SKM-1 (cell line): ENCODE results near the gene CD8B2.
A peak's percentile ranks its signal among the peaks of the same experiment; 100 is the strongest.
"Not testable (repeated sequence)": the region's sequence is repeated elsewhere in the genome, so short reads cannot be mapped to it uniquely, and the experiment has no call there.

Experiments used
- DNase-seq: peaks from one replicate; lab custom pipeline; 2025; ENCODE audit not compliant: unreplicated experiment; lab: John Stamatoyannopoulos, UW

Gene CD8B2

DNA sequence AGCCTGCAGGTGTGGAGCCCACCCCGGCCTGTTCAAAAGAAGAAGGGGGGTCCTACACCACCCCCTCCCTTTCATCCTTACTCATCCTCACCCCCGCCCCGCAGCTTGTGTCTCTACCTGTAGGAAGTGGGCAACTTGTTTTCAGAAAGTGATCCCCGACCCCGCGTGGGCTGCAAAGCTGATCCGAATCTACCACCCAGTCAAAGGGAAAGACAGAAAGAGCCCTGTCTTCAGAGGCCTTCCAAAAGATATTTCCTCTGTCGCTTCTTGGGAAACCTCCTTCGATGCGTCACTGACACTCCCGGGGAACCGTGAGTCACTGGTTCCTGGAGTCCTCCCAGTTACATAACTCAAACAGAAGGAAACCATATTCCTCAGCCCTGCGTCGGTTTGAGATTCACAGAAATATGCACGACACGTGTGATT, 24.3 kb downstream of the CD8B2 start:
- DNase-seq: not testable (repeated sequence)

DNA sequence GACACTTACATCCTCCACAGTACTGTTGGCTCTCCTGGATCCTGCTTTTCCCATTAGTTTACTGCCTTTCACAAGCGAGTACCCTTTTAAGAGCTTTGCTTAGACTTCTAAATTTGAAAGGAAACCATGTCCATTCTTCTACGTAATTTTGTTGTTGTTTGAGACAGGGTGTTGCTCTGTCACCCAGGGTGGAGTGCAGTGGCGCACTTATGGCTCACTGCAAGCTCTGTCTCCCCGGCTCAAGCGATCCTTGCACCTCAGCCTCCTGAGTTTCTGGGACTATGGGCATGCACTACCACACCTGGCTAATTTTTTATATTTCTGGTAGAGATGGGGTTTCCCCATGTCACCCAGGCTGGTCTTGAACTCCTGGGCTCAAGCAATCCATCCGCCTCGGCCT, 24.8 kb downstream of the CD8B2 start:
- not testable (repeated sequence) for DNase-seq

DNA sequence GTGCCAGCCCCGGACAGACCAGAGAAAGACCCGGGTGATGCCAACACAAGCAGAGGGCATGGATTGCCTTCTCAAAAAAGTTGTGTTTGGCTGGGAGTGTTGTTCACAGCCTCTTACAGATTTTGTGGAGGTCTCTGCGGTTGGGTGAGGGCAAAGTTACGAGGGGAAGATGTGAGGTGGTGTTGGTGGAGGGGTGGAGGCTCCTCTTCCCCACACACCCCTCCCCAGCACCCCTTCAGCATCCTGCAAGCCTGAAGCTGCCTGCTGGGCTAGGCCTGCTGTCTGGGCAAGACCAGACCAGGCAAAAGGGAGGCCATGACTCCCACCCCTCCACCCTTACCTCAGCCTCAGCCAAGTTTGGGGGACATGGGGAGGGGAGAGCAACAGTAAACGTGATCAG, 26.2 kb downstream of the CD8B2 start:
- not testable (repeated sequence) for DNase-seq

DNA sequence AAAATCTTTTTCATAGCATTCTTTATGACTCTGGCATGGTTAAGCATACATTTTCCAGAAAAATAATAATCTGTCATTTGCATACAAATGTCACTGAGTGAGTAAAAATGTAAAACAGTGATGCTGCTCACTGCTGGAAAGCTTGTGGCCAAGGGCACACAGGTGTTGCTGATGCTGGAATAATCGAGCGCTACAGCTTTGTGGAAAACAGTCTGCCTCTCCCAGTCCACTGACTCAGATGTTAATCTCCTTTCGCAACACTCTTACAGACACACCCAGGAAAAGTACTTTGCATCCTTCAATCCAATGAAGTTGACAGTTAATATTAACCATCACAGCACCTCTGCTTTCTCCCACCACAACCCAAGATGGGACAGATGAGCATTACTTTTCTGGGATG, 27.7 kb downstream of the CD8B2 start:
- DNase-seq: not testable (repeated sequence)

GRCh38 chr2:106516436-106516835, 29.3 kb downstream of the CD8B2 start:
- DNase-seq: no peak

GRCh38 chr2:106516864-106517263, 29.7 kb downstream of the CD8B2 start:
- no peak for DNase-seq

DNA sequence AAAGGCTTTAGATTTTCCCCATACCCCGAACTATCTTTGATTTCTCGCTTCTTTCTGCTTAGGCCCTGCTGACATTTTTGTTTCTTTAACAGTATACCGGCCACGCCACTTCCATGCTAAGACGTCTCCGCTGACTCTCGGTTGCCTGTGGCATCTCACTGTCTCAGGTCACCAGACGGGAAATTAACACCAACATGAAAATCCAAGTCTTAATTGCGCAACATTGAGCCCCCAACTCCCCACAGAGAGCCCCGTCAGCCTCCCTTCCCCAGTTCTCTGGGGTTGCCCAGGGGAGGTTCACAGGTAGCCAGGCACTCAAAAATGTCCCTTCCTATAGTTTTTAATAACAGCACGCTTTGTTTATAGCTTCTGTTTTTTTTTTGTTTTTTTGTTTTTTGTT, 30.2 kb downstream of the CD8B2 start:
- no peak for DNase-seq

DNA sequence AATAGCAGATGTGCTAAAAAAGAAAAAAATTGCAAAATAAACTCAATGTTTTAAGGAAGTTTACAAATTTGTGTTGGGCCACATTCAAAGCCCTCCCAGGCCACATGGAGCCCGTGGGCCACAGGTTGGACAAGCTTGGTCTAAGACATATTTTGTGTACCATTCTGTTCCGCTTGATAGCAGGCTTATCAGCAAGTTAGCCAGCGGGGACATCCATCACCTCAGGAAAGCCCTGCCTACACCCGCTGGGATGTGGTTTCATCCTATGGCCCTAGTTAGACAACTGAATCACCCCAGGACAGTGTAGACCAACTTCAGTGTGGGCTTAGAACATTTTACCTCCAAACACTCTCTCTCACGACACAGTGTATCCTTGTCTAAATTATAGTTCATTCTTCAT, 32.6 kb downstream of the CD8B2 start:
- no peak for DNase-seq

GRCh38 chr2:106521016-106521415, 33.9 kb downstream of the CD8B2 start:
- DNase-seq: no peak

- DNase-seq: no peak
These were observed 37.0 kb downstream of the CD8B2 start for GRCh38 chr2:106523976-106524665.

- no peak for DNase-seq
These were observed 43.7 kb downstream of the CD8B2 start for GRCh38 chr2:106530866-106531265.

DNA sequence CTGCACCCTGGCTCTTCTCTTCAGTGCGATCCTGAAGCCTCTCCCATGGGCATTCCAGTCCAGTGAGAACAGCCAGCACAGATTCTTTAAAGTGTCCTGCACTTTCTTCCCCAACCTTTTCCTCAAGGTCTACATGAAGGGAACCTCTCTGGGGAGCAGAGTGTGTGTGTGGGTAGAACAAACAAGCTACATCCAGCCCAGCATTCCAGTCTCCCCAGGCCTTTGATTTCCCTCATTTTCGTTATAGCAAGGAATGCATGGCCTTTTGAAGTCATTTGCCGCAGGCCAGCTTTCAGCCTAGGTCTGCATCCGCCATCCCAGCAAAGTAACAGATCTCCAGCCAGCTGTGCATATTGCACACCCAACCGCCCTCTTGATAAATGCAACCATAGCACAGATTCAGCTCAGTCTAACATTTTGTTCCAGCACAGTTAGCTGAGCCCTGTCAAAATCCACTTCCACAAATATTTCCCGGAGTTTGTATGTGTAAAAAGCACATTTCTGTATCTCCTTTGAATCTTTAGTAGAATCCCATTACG, 44.6 kb downstream of the CD8B2 start:
- no peak for DNase-seq

- no peak for DNase-seq
These were observed 45.1 kb downstream of the CD8B2 start for GRCh38 chr2:106532236-106532635.

GRCh38 chr2:106534471-106534870, 47.3 kb downstream of the CD8B2 start:
- DNase-seq: no peak

DNA sequence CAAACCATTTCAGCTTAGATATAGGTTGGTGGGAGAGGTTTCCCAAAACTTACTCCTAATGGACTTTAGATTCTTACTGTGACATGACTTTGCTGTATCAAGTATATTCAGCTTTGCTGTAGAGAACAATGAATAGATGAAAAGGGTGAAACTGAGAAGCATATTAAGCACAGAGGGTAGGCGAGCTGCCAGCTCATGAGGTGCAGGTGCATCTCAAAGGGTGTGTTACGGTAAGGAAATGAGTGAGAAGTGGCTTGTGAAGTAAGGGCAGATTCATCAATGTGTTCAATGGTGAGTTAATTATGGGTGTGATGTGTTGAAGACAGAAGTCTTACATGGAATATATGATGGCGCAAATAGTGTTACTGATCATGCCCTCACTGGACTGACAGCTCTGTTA, 49.3 kb downstream of the CD8B2 start:
- DNase-seq: no peak

DNA sequence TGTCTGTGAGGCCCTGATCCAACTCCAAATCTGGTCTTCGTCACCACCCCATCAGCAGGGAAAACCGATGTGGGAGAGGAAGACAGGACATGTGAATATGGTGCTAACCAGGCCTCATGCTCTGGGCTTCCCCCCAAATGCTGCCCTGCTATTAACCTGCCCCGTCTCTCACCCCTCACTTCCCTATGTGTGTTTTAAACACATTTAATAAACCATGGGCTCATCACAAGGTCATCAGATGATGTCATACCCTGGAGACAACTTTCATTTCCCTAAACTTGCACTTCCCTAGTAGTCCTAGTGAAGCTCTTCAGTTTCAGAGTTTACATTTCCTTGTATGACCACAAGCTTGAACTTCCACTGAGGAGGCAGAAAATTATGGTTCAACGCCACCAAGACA, 49.9 kb downstream of the CD8B2 start:
- peak; percentile 62 for DNase-seq

DNA sequence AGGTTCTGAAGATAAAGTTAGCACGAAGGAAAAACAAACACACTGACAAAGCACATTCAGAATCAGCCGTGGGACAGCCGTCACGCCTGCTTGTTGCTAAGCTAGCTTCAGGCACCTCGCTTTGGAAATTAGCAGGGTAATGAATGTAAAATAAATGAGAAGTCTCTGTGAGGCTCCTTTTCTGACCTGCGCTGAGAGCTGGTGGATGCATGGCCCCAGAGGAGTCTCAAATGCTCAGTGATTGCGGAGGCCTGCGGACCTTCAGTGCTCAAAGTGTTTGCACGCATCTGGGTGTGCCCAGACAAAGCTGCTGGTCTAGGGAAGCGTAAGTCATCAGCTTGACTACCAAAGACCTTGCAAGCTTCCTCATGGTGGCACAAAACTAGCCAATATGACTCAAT, 50.6 kb downstream of the CD8B2 start:
- no peak for DNase-seq

GRCh38 chr2:106540886-106541285, 53.7 kb downstream of the CD8B2 start:
- DNase-seq: no peak

- DNase-seq: no peak
These were observed 54.2 kb downstream of the CD8B2 start for GRCh38 chr2:106541333-106541732.

DNA sequence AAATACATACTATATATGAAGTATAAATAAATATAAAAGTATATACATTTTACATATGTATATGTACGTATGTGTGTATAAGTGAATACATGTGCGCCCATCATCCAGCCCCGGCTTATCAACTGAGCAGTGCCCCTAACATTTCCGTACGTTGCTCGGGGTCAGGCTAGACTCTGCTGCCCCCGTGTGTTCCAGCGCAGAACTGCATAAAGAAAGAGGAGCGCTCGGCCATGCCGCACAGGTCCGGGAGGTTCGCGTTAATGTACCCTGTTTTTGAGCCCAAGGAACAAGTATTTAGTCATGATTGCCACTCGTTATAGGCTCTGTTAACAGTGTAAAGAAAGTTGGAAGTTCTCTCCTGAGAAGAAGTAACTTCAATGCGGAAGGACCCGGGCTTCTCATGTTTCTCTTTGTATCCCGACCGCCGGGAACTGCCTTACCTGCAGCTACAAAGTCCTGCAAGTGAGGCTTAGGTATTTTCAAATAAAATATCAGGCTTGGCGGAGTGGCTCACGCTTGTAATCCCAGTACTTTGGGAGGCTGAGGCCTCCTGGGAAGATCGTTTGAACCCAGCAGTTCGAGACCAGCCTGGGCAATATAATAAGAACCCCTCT, 55.7 kb downstream of the CD8B2 start:
- DNase-seq: peak; percentile 66

DNA sequence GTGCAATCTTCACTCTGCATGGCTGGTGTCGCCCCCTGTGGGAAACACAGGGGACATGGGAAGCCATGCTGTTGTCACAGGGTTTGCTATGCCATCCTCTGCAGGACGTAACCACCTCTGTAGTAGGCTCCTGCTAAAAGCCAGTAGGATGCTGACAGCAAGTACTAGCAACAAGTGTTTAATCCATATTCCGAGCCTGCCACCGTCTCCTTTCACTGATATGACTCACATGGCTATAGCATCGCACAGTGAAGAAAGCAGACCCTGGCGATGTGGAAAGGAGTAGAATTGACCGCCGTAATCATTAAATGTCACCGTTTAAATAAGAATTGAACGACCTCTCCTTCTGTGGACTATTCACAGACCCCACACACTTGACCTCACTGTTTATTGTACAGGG, 57.8 kb downstream of the CD8B2 start:
- no peak for DNase-seq

DNA sequence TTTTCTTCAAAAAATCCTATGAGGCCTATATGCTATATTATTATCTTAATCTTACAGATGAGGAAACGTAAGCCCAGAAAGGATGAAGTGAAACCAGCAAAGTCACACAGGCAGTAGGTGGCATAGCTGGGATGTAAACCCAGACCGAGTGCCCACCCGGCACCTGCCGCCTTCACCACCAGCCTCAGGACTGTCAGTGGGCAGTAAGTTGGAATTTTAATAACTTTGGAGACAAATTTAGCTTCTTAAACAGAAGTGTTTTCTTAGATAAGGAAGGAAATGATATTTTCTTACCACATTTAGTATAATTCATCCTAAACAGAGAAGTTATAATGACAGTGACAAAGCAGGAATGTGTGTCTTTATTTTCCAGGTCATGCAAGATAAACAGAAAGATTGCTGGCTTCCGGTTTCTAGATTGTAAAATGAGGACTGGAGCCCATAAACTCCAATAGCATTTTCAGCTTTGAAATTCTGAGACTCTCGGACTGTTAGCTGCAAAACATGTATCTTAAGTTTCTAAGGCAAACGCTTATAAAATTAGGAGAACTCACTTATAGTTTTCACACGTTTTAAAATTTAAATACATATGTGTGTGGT, 59.3 kb downstream of the CD8B2 start:
- DNase-seq: no peak
